GM21381 (cell line): ENCODE results near the gene ACTRT2.

ENCODE experiments used
- ATAC-seq: cut with Tn5 transposase; IDR thresholded peaks from one replicate; pipeline ENCODE4 v1.9.1; 2021; ENCODE audit warnings: mild to moderate bottlenecking, moderate library complexity; ENCODE audit not compliant: unreplicated experiment

The ACTRT2 gene

GRCh38 chr1:3050603-3051002 is 29.3 kb downstream of the ACTRT2 start:
- ATAC-seq: no peak

- ATAC-seq: no peak
Observed at GRCh38 chr1:3051270-3052268, 30.3 kb downstream of the ACTRT2 start.

GRCh38 chr1:3052501-3052900 is 31.2 kb downstream of the ACTRT2 start:
- no peak for ATAC-seq

GRCh38 chr1:3053366-3053980 is 32.2 kb downstream of the ACTRT2 start:
- no peak for ATAC-seq

GRCh38 chr1:3053986-3054385 is 32.7 kb downstream of the ACTRT2 start:
- ATAC-seq: no peak

GRCh38 chr1:3054474-3054873 is 33.2 kb downstream of the ACTRT2 start:
- no peak for ATAC-seq

GRCh38 chr1:3055051-3055450 is 33.8 kb downstream of the ACTRT2 start:
- no peak for ATAC-seq

GRCh38 chr1:3056641-3057040 is 35.4 kb downstream of the ACTRT2 start:
- ATAC-seq: no peak

- ATAC-seq: no peak
Observed at GRCh38 chr1:3058263-3059030, 37.2 kb downstream of the ACTRT2 start.

- no peak for ATAC-seq
Observed at GRCh38 chr1:3060127-3060526, 38.9 kb downstream of the ACTRT2 start.

GRCh38 chr1:3060601-3061551 is 39.6 kb downstream of the ACTRT2 start:
- ATAC-seq: no peak

- ATAC-seq: no peak
Observed at GRCh38 chr1:3061566-3061965, 40.3 kb downstream of the ACTRT2 start.

GRCh38 chr1:3061981-3062615 is 40.8 kb downstream of the ACTRT2 start:
- ATAC-seq: no peak

- no peak for ATAC-seq
Observed at GRCh38 chr1:3062616-3063378, 41.5 kb downstream of the ACTRT2 start.

GRCh38 chr1:3063379-3064295 is 42.4 kb downstream of the ACTRT2 start:
- ATAC-seq: no peak

GRCh38 chr1:3064296-3064850 is 43.1 kb downstream of the ACTRT2 start:
- ATAC-seq: no peak

GRCh38 chr1:3064901-3065300 is 43.6 kb downstream of the ACTRT2 start:
- no peak for ATAC-seq

GRCh38 chr1:3065396-3065795 is 44.1 kb downstream of the ACTRT2 start:
- ATAC-seq: no peak
